Lung (tissue), 12 donors: ENCODE data around the gene RASSF7. TPM values are rescaled to one million over a fixed set of nuclear protein-coding genes. Genes with fewer than 3 reads are reported as not detected.

Experiments used
- ATAC-seq: fragments of 200-7000 bp; cut with Tn5 transposase; one replicate; pipeline ENCODE4 v1.9.1; 2020; ENCODE audit warnings: moderate number of reproducible peaks; ENCODE audit not compliant: insufficient read depth, low FRiP score
- DNase-seq, 3 donors: peaks; one replicate each; pipeline ENCODE4 v3.0.0-alpha.2; 2013 to 2017
- H3K27ac ChIP-seq, 2 donors: one replicate each; pipeline ENCODE4 v1.5.1; 2013; ENCODE audit warnings: mild to moderate bottlenecking in 2 of 2, moderate library complexity in 2 of 2, control low read depth in 1 of 2, inconsistent platforms in 1 of 2, low read depth in 1 of 2, low read length in 1 of 2
- H3K27me3 ChIP-seq, 3 donors: one replicate each; pipeline ENCODE4 v1.5.1; 2013; ENCODE audit warnings: low read length in 2 of 3; ENCODE audit not compliant: control insufficient read depth in 3 of 3, insufficient read depth in 3 of 3
- H3K36me3 ChIP-seq, 4 donors: one replicate each; pipeline ENCODE4 v1.5.1; 2013; ENCODE audit warnings: low read length in 4 of 4, mild to moderate bottlenecking in 1 of 4, moderate library complexity in 1 of 4; ENCODE audit not compliant: control insufficient read depth in 4 of 4, insufficient read depth in 4 of 4
- H3K4me1 ChIP-seq, 5 donors: one replicate each; pipeline ENCODE4 v1.5.1; 2013; ENCODE audit warnings: low read length in 5 of 5, mild to moderate bottlenecking in 2 of 5, moderate library complexity in 1 of 5; ENCODE audit not compliant: control insufficient read depth in 5 of 5, insufficient read depth in 5 of 5
- H3K4me3 ChIP-seq: one replicate; pipeline ENCODE4 v1.5.1; 2013; ENCODE audit warnings: mild to moderate bottlenecking, control low read depth, moderate library complexity
- H3K9ac ChIP-seq, 2 donors: one replicate each; pipeline ENCODE4 v1.5.1; 2013; ENCODE audit warnings: low read length in 2 of 2, control low read depth in 1 of 2; ENCODE audit not compliant: insufficient read depth in 1 of 2
- H3K9me3 ChIP-seq, 4 donors: one replicate each; pipeline ENCODE4 v1.5.1; 2013; ENCODE audit warnings: low read length in 3 of 4, mild to moderate bottlenecking in 1 of 4, moderate library complexity in 1 of 4; ENCODE audit not compliant: control insufficient read depth in 4 of 4, insufficient read depth in 3 of 4
- WGBS, 2 donors: extraction: QIAGEN DNeasy Blood & Tissue Kit; methylation state at CpG; one replicate each; pipeline ENCODE4 v1.1.7; 2013; 5-methylcytosine and 5-hydroxymethylcytosine counted together
- polyA plus RNA-seq, 2 donors: library from polyadenylated mRNA; stranded (reverse); fragments of 200-250 nt; gene quantifications; one replicate each; pipeline ENCODE4 v1.2.1, GENCODE V29; 2013
- total RNA-seq, 2 donors: library from RNA; depleted of rRNA in 1 of 2; stranded (reverse); fragments of >200 nt in 1 of 2; gene quantifications; one replicate each; pipeline ENCODE4 v1.2.1, GENCODE V29; 2014 to 2021
- TF ChIP-seq, protein P1 (sequence below): IDR thresholded peaks from 2 replicates; pipeline ENCODE4 v1.5.1; 2012; ENCODE audit warnings: mild to moderate bottlenecking; ENCODE audit errors: control extremely low read depth, extremely low read depth
- donor health status: control.
- donor health status: control.
- donor health status: Bipolar disorder and iron deficiency.
- donor health status: healthy.
- donor health status: DM: yes; HTN: yes; CAD: no.

The RASSF7 gene
- total and polyA plus RNA-seq, 4 donors, result 47.9 to 153 (median 66.4) TPM

DNA sequence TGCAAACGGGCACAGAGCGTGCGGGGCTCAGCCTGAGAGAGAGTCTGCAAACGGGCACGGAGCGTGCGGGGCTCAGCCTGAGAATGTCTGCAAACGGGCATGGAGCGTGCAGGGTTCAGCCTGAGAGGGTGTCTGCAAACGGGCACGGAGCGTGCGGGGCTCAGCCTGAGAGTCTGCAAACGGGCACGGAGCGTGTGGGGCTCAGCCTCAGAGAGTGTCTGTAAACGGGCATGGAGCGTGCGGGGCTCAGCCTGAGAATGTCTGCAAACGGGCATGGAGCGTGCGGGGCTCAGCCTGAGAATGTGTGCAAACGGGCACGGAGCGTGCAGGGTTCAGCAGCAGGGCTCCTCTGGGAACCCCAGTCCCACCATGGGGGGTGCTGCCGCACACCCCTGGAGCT, 29.0 kb downstream of the RASSF7 start:
- DNase-seq, result no peak
- TF ChIP-seq, protein P1, sequence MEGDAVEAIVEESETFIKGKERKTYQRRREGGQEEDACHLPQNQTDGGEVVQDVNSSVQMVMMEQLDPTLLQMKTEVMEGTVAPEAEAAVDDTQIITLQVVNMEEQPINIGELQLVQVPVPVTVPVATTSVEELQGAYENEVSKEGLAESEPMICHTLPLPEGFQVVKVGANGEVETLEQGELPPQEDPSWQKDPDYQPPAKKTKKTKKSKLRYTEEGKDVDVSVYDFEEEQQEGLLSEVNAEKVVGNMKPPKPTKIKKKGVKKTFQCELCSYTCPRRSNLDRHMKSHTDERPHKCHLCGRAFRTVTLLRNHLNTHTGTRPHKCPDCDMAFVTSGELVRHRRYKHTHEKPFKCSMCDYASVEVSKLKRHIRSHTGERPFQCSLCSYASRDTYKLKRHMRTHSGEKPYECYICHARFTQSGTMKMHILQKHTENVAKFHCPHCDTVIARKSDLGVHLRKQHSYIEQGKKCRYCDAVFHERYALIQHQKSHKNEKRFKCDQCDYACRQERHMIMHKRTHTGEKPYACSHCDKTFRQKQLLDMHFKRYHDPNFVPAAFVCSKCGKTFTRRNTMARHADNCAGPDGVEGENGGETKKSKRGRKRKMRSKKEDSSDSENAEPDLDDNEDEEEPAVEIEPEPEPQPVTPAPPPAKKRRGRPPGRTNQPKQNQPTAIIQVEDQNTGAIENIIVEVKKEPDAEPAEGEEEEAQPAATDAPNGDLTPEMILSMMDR, result no peak
- H3K36me3 ChIP-seq, result peaks cover 16 to 59% (median 38%) of the 10 kb centered on the region in 4 donors

GRCh38 chr11:590997-591396, 30.2 kb downstream of the RASSF7 start:
- Histone ChIP-seq H3K36me3 (peaks cover 16 to 66% (median 41%) of the 10 kb centered on the region in 4 donors), H3K27ac (no peak overlapping the region), H3K9ac (no peak overlapping the region), H3K9me3 (no peaks in the 10 kb centered on the region), H3K4me3 (no peak overlapping the region), H3K4me1 (no peaks in the 10 kb centered on the region), H3K27me3 (no peaks in the 10 kb centered on the region)
- TF ChIP-seq, protein P1, result no peak
- DNase-seq (no peak), ATAC-seq (no peak)
- WGBS, 2 donors, result 82 to 85% methylated on average over 11 of the region's 11 CpGs

More for the DNA sequence above, 29.0 kb downstream of the RASSF7 start:
- WGBS, 2 donors, result 95 to 96% methylated on average over 26 of the region's 26 CpGs
- no peaks in the 10 kb centered on the region for H3K27me3 ChIP-seq
- H3K27ac ChIP-seq, result no peak overlapping the region
- H3K9me3 ChIP-seq, result no peaks in the 10 kb centered on the region
- no peak overlapping the region for H3K9ac ChIP-seq
- H3K4me3 ChIP-seq, result no peak overlapping the region
- no peak for ATAC-seq
- no peaks in the 10 kb centered on the region for H3K4me1 ChIP-seq

GRCh38 chr11:592501-592900, 31.7 kb downstream of the RASSF7 start:
- Histone ChIP-seq H3K9ac (no peak overlapping the region), H3K4me3 (no peak overlapping the region), H3K4me1 (no peaks in the 10 kb centered on the region), H3K27me3 (no peaks in the 10 kb centered on the region), H3K27ac (no peak overlapping the region), H3K36me3 (peaks cover 9 to 67% (median 37%) of the 10 kb centered on the region in 4 donors), H3K9me3 (no peaks in the 10 kb centered on the region)
- TF ChIP-seq, protein P1, result no peak
- 97 to 99% methylated on average over 22 of the region's 22 CpGs for WGBS, 2 donors
- DNase-seq (no peak), ATAC-seq (no peak)

GRCh38 chr11:592918-593317, 32.1 kb downstream of the RASSF7 start:
- TF ChIP-seq, protein P1, result no peak
- Histone ChIP-seq H3K27me3 (no peaks in the 10 kb centered on the region), H3K9ac (no peak overlapping the region), H3K4me1 (no peaks in the 10 kb centered on the region), H3K27ac (no peak overlapping the region), H3K4me3 (no peak overlapping the region), H3K36me3 (peaks cover 8 to 69% (median 33%) of the 10 kb centered on the region in 4 donors), H3K9me3 (no peaks in the 10 kb centered on the region)
- WGBS, 2 donors, result 92 to 99% methylated on average over 10 of the region's 10 CpGs
- no peak for ATAC-seq
- DNase-seq, result no peak
